Inferior parietal cortex (tissue), 1 donor: ENCODE data around the gene PHF21B.

ENCODE experiments used
- DNase-seq: peaks from one replicate; pipeline ENCODE4 v3.0.0-alpha.2; 2016; ENCODE audit errors: extremely low spot score

The PHF21B gene

GRCh38 chr22:44990328-44990727 is 19.5 kb downstream of the PHF21B start:
- no peak for DNase-seq

- DNase-seq = no peak
Observed at GRCh38 chr22:44988671-44989070, 21.1 kb downstream of the PHF21B start.

DNA sequence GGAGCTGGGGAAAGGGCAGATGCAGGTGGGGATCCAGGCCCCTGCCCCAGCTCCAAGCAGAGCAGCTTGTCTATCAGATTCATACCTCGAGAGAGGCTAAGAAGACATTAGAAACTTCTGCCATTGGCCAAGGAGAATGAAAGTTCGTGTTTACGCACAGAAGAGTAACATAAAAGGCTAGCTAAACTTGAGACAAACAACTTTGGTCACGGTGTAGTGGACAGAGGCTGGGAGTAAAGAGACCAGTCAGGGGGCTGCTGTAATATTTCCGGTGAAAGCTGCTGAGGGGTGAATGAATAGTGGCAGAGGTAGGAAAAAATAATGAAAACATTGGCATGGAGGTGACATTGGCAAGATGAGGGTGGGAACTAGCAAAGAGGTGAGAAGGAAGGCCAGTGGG is 22.9 kb downstream of the PHF21B start:
- no peak for DNase-seq

GRCh38 chr22:44985906-44986527 is 23.8 kb downstream of the PHF21B start:
- DNase-seq = no peak

DNA sequence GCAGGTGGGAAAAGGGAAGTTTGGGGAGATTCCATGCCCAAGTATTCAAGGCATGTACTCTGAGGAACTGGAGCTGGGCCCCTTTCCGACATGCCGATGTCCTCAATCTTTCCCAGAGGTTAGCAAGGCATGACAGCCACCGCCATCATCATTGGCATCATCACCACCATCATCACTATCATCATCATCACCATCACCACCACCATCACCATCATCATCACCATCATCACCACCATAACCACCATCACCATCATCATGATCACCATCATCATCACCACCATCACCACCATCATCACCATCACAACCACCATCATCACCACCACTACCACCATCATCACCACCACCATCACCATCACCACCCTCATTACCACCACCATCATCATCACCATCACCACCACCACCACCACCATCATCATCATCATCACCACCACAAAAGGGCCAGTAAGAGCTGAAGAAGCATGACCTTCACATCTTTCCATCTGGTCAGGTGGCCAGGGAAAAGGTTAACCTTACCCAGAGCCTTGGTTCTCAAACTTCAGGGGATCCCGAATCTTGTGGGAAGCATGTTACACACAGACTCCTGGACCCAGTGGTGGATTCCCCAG is 25.8 kb downstream of the PHF21B start:
- no peak for DNase-seq

GRCh38 chr22:44982445-44982844 is 27.4 kb downstream of the PHF21B start:
- no peak for DNase-seq

DNA sequence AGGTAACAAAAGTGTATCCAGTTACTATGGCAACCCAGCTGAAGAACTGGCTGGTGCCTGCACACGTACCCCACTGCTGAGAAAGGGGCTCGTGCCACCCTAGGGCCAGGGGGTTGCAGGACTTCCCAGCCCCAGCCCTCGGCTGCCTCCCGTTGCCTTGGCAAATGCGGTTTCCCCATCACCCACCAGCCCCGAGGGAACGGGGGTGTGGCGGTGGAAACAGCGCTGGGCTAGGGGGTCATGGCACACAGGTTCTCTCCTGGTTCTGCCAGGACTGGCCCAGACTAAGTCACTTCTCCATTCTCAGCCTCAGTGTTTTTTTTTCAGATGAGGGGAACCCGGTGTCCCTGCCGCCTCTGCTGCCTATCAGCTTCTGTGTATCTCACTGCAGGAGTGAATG is 27.9 kb downstream of the PHF21B start:
- DNase-seq = no peak

- no peak for DNase-seq
Observed at GRCh38 chr22:44979154-44979553, 30.7 kb downstream of the PHF21B start.

- DNase-seq = peak; percentile 67
Observed at GRCh38 chr22:44975427-44976262, 34.2 kb downstream of the PHF21B start.

DNA sequence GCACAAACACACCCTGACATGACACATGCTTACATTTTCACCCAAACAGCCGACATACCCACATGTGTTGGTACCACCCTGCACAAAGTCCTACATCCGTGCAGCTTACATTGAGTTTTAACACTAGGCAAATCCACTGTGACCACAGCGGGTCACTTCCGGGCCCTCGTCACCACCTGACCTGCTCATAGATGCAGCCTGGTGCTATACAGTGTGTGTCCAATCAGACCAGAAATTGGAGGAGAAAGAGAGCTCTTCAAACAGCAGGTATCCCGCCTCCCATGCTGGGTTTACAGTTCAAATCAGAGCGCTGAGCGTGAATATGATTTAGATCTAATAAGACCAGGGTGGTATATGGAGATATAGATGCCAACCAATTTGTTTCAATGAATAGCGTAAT is 35.4 kb downstream of the PHF21B start:
- DNase-seq = no peak

DNA sequence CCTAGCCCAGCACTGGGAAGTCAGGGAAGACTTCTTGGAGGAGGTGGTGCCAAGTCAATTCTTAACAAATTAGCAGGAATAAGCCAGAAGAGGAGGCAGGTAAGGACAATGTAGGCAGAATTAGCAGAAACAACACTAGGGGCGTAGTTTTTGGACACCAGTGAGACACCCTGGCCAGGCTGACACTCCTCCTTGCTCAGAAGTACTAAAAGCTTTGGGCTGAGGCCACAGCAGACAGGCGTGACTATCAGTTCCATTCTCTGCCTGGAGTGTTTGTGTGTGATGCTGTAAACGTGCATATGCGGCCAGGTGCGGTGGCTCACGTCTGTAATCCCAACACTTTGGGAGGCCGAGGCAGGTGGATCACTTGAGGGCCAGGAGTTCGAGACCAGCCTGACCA is 36.0 kb downstream of the PHF21B start:
- DNase-seq = no peak

- DNase-seq = no peak
Observed at GRCh38 chr22:44972363-44973083, 37.3 kb downstream of the PHF21B start.

DNA sequence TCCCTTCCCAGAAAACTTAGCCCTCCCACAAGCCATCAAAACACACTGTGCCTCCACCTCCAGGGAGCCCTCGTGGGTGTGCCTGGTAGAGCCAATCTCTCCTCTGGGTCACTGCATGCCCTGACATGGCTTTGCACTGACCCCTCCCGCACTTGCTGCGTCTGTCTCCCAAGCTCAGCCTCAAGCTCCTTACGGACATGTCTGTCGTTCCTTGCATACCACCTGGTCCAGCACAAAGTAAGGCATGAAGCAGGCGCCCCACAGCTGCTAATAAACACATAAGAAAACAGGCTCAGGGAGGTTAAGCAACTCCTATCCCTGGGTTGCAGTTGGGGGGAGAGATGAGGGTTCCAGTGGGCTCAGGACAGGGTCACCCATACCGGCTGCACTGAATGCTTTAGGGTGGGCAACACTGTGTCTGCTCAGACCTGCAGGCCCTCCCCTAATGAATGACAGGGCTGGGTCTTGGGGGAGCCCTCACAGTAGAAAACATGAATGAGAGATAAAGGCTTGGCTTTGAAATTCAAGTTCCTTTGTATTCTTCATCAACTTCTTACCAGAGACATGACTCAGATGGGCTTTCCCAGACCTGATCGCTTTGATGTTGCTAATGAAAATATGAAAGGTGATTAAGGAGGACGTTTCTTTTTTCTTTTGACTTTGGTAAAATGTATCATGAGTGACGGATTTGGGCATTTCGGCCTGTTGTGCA is 38.0 kb downstream of the PHF21B start:
- DNase-seq = no peak

DNA sequence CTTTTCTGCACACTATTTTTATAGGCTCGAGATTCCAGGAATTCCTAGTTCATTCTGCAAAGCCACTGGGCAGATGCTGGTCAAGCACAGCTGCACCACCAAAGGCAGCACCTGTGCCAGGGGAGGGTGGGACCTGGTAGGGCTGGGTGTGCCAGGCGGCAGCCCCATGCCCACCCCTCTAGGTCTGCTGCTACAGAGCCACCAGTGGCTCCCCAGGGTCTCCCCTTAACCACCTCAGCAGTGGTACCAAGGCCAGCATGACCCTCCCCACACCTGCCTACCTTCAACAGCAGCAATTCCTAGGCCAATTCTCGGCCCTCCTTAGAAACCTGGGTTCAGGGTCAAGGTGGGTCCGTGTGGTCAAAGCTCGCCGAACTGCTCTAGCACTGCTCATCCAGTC is 39.5 kb downstream of the PHF21B start:
- DNase-seq = no peak

DNA sequence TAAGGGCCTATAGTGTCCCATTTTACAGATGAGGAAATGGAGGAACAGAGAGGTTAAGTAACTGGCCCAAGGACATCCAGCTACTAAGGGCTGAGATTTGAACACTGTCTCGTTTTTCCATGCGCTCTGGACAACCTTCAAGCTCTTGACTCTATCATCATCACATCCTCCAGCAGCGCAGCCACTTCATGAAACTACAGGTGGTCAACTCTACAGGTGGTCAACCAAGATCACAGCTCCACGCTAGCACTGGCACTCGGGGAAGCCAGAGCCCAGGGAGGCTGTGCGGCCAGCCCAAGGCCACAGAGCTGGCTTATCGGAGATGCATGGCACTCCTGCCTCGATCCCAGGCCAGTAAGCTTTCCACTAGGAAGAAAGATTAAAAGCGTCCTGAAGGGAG is 40.0 kb downstream of the PHF21B start:
- DNase-seq = no peak

- DNase-seq = no peak
Observed at GRCh38 chr22:44968736-44969135, 41.1 kb downstream of the PHF21B start.

GRCh38 chr22:44965171-44965570 is 44.6 kb downstream of the PHF21B start:
- DNase-seq = no peak

DNA sequence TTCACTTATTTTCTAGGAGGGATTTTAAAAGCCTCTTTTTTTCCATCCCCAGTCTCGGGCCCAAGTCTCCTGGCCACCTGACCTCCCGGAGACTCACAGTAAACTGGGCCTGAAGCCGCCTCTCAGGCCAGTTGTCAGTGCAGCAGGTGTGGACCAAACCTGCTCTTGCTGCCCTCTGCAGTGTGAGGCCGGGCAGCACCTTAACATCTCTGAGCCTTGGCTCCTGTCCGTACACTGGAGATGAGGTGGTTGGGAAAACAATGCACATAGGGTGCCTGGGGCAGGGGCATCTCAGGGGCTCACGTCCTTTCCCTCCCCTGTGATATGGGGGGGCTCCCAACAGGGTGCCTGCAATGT is 45.1 kb downstream of the PHF21B start:
- no peak for DNase-seq

- DNase-seq = no peak
Observed at GRCh38 chr22:44963832-44964721, 45.7 kb downstream of the PHF21B start.

GRCh38 chr22:44962741-44963454 is 46.9 kb downstream of the PHF21B start:
- DNase-seq = no peak
